Adrenal gland (tissue), 12 donors: ENCODE results near the gene PEX14. TPM values are rescaled to one million over a fixed set of nuclear protein-coding genes. Genes with fewer than 3 reads are reported as not detected.
"Not testable (repeated sequence)": the region's sequence is repeated elsewhere in the genome, so short reads cannot be mapped to it uniquely, and the experiment has no call there.

Experiments used
- DNase-seq, 7 donors: peaks; one replicate each; pipeline ENCODE4 v3.0.0-alpha.2; 2019 to 2020
- H3K27ac ChIP-seq, 5 donors: fragments of 200-600 bp; sonication (generic) in 4 of 5; 1 replicate in 3 of 5; 2 replicates in 2 of 5; pipeline versions ENCODE4 v1.5.1 to v1.8.0; 2016 to 2020; ENCODE audit warnings: mild to moderate bottlenecking in 1 of 5
- H3K27me3 ChIP-seq: fragments of 200-600 bp; 2 replicates; pipeline ENCODE4 v1.8.0; 2021
- H3K36me3 ChIP-seq, 2 donors: fragments of 200-600 bp; replicated peaks in 1 of 2; 1 replicate in 1 of 2; 2 replicates in 1 of 2; pipeline versions ENCODE4 v1.5.1 to v1.8.0; 2018 to 2022
- H3K4me1 ChIP-seq, 2 donors: fragments of 200-600 bp; replicated peaks in 1 of 2; 1 replicate in 1 of 2; 2 replicates in 1 of 2; pipeline versions ENCODE4 v1.5.1 to v1.8.0; 2018 to 2021
- H3K4me3 ChIP-seq, 4 donors: fragments of 200-600 bp; sonication (generic) in 3 of 4; one replicate each; pipeline ENCODE4 v1.5.1; 2016 to 2018
- H3K9me3 ChIP-seq, 3 donors: fragments of 200-600 bp; sonication (generic) in 1 of 3; replicated peaks in 1 of 3; 1 replicate in 2 of 3; 2 replicates in 1 of 3; pipeline versions ENCODE4 v1.5.1 to v1.8.0; 2016 to 2021
- POLR2A ChIP-seq, 2 donors: fragments of 450-650 bp; IDR thresholded peaks; one replicate each; pipeline ENCODE4 v1.6.1; 2017; ENCODE audit warnings: antibody characterized with exemption in 2 of 2, mild to moderate bottlenecking in 2 of 2, moderate library complexity in 1 of 2
- WGBS, 4 donors: extraction: QIAGEN DNeasy Blood & Tissue Kit in 2 of 4; methylation state at CpG; one replicate each; pipeline versions ENCODE4 v1.1.5 to v1.1.7; 2013 to 2017; 5-methylcytosine and 5-hydroxymethylcytosine counted together
- intact Hi-C, 2 donors: fragments of 100-400 bp; cut with DNase I; formaldehyde crosslinking; loops; one replicate each; pipeline versions ENCODE4 v1.14.1 to v1.15.0; 2022 to 2023
- polyA plus RNA-seq, 3 donors: library from polyadenylated mRNA; stranded (reverse); fragments of 200-250 nt in 2 of 3; fragments of 350-450 nt in 1 of 3; fragmentation: Illumina TruSeq in 1 of 3; extraction: RNeasy Lipid Tissue Mini Kit (QIAGEN cat#74804) in 1 of 3; gene quantifications; one replicate each; pipeline ENCODE4 v1.2.3, GENCODE V29; 2013 to 2014
- total RNA-seq, 9 donors: library from RNA; depleted of rRNA in 4 of 9; stranded (reverse); fragments of >200 nt in 4 of 9; fragments of 120-200 nt in 1 of 9; fragmentation: NEBNext Ultra II Directional in 1 of 9; extraction: Animal tissue kit (Norgen Biotek cat#: 25700) in 1 of 9; gene quantifications; one replicate each; pipeline versions ENCODE4 v1.1.0 to v1.2.4, GENCODE V29; 2013 to 2023
- TF ChIP-seq, protein P1 (sequence below), 6 experiments: fragments of 450-650 bp in 4 of 6; fragments of 200-600 bp in 2 of 6; sonication (generic) in 1 of 6; IDR thresholded peaks; 1 replicate in 5 of 6; 2 replicates in 1 of 6; pipeline versions ENCODE4 v1.5.1 to v1.8.0; 2016 to 2021; ENCODE audit warnings: antibody characterized with exemption in 6 of 6, mild to moderate bottlenecking in 2 of 6, moderate library complexity in 1 of 6
- donor health status: healthy with polysubstance abuse.
- donor health status: Bipolar disorder and iron deficiency.
- donor health status: DM: yes; HTN: yes; CAD: no.
- donor health status: DM: no; HTN: no; CAD: no.
- donor health status: DM: no; HTN: no; CAD: no.
- donor health status: DM: yes; HTN: yes; CAD: no.

The PEX14 gene
- total and polyA plus RNA-seq, 12 donors: 9.7 to 23.9 (median 18.1) TPM

DNA sequence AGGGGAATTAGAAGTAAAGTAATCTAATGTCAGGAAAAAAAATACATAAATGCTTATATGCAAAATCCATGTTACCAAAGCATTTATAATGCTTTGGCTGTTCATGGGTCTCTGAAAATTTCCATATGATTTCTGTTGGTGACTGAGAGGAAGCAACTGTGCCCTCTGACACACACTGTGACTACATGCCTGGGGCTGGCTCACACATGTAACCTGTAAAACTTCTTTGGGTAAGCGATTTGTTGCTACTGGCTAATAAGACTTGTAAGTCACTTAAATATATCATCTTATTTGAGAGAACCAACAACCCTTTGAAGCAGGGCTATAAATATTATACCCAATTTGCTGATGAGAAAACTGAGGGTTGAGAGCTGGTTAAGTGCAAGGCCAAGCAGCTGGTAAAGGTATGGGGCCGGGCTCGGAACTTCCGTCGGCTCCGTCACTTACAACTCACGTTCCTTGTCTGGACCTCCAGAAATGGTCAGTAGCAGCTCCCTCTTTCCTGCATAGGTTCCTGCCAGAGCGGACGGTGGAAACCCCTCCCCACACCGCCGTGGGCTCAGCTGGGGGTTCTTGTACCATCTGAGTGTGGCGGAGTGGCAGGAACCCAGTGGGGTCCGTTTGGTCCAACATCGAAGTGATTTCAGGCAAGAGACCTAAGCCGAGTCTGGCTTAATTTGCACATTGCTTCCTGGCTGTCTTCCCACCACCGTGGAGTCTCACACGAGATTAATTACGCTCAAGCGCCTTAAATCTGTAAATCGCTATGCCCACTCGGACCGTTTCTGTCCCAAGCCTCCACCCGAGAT, 3.1 kb upstream of the PEX14 start:
- Histone ChIP-seq H3K27me3 (no peaks in the 10 kb centered on the region), H3K4me1 (peaks cover 7 to 34% of the 10 kb centered on the region in 2 donors), H3K36me3 (peaks cover 0 to 25% of the 10 kb centered on the region in 2 donors), H3K9me3 (no peaks in the 10 kb centered on the region), H3K4me3 (peak overlapping the region; percentile 34 to 71 (median 58)), H3K27ac (peak overlapping the region in 3 of 5 donors; percentile 29 to 57 (median 55))
- no peak for TF ChIP-seq POLR2A (IDR thresholded peaks at IDR 0.05)
- TF ChIP-seq, protein P1, sequence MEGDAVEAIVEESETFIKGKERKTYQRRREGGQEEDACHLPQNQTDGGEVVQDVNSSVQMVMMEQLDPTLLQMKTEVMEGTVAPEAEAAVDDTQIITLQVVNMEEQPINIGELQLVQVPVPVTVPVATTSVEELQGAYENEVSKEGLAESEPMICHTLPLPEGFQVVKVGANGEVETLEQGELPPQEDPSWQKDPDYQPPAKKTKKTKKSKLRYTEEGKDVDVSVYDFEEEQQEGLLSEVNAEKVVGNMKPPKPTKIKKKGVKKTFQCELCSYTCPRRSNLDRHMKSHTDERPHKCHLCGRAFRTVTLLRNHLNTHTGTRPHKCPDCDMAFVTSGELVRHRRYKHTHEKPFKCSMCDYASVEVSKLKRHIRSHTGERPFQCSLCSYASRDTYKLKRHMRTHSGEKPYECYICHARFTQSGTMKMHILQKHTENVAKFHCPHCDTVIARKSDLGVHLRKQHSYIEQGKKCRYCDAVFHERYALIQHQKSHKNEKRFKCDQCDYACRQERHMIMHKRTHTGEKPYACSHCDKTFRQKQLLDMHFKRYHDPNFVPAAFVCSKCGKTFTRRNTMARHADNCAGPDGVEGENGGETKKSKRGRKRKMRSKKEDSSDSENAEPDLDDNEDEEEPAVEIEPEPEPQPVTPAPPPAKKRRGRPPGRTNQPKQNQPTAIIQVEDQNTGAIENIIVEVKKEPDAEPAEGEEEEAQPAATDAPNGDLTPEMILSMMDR (IDR thresholded peaks at IDR 0.05): no peak
- peak in 2 of 7 donors; percentile 41 to 44 for DNase-seq
- WGBS, 4 donors: 7 to 19% (median 11%) methylated on average over 22 to 23 of the region's 23 CpGs
- intact Hi-C loops: no loop called here

DNA sequence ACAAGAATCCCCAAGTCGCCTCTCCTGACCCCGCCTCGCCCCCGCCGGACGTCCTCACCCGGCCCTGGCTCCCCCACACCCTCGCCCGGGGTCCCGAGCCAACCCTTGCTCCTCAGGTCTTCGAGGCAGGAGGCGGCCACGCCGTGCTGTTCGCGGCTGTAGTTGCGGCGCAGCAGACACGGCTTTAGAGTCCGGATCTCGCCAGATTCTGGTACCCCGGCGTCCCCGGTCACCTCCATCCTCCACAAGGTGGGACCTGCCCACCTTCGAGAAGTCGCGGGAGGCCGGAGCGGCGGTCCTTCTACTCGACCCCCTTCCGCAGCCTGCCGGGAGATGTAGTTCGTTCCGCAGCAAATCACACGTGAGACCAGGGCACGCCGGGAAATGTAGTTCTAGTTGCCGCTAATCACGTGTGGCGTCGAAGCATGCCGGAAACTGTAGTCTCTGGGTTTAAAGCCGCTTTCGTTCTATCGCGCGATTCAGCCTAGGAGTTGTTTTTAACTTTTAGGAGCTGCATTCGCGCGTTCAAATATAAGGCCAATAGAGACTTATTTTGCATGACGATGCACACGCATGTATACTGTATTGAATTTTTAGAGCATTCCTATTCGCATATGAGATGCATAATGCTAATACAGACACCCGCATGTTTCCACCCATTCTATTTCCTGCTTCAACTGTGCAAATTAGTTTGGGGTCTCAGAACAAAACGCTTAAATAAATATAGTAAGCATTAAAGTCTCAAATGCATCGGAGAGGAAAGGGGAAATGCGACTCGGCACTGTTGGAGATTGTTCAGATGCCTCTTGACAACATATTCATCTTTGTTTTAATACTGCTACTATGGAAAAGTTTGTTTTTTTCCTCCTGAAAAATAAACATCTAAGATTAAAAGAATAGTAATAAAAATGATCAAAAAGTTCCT, 2.3 kb upstream of the PEX14 start, which contains the start of gene DFFA:
DFFA (minus strand) TSS at position 310 of the 925 bp plus-strand sequence; CDS start at position 239, 71 bp downstream.
- intact Hi-C loops: no loop called here
- WGBS, 4 donors: 1 to 4% (median 2%) methylated on average over 21 to 59 of the region's 59 CpGs
- H3K36me3 ChIP-seq: peaks cover 0 to 16% of the 10 kb centered on the region in 2 donors
- peak within 1 kb of the TSS; percentile 34 to 71 (median 58) for H3K4me3 ChIP-seq
- TF ChIP-seq POLR2A (IDR thresholded peaks at IDR 0.05): no peak
- TF ChIP-seq, protein P1 (IDR thresholded peaks at IDR 0.05): no peak
- peaks cover 7 to 36% of the 10 kb centered on the region in 2 donors for H3K4me1 ChIP-seq
- no peaks in the 10 kb centered on the region for H3K27me3 ChIP-seq
- no peaks in the 10 kb centered on the region for H3K9me3 ChIP-seq
- DNase-seq: peak; percentile 91 to 98 (median 95)
- H3K27ac ChIP-seq: peak within 1 kb of the TSS in 3 of 5 donors; percentile 29 to 57 (median 55)

DNA sequence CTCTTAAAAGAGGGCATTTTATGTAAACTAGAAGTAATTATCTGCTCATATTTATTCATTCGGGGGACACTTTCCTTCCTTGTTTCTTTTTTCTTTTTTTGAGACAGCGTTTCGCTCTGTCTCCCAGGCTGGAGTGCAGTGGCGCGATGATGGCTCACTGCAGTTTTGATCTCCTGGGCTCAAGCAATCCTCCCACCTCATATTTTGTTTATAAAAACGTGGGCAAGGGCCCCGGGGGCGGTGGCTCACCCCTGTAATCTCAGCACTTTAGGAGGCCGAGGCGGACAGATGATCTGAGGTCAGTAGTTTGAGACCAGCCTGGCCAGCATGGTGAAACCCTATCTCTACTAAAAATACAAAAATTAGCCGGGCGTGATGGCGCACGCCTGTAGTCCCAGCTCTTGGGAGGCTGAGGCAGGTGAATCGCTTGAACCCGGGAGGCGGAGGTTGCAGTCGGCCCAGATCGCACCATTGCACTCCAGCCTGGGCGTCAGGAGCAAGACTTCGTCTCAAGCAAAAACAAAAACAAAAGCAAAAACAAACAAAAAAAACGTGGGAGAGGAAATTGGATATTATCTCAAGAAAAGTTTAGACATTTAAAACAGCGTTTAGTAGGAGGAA, 1.5 kb upstream of the PEX14 start:
- intact Hi-C loops: no loop called here

DNA sequence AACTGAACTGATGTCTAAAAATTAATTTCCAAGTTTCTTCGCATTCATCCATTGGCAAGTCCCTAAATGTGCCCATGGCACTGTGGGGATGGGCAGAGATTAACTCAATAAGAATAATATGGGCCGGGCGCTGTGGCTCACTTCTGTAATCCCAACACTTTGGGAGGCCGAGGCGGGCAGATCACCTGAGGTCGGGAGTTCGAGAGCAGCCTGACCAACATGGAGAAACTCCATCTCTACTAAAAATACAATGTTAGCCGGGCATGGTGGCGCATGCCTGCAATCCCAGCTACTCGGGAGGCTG, 489 bp upstream of the PEX14 start:
- Histone ChIP-seq H3K27ac (peak overlapping the region in 2 of 5 donors; percentile 81 to 88), H3K4me3 (peak overlapping the region in 2 of 4 donors; percentile 74 to 82), H3K4me1 (peaks cover 7 to 36% of the 10 kb centered on the region in 2 donors)
- 84 to 90% (median 86%) methylated on average over 10 of the region's 10 CpGs for WGBS, 4 donors
- intact Hi-C loops, DNase-seq, H3K9me3 ChIP-seq, H3K36me3 ChIP-seq, H3K27me3 ChIP-seq: not testable (repeated sequence)

More for the DNA sequence above, 1.5 kb upstream of the PEX14 start:
- WGBS, 4 donors: 84 to 89% (median 87%) methylated on average over 21 to 23 of the region's 23 CpGs
- no peaks in the 10 kb centered on the region for H3K9me3 ChIP-seq
- H3K27ac ChIP-seq: peak overlapping the region in 1 of 5 donors; percentile 55
- peaks cover 7 to 36% of the 10 kb centered on the region in 2 donors for H3K4me1 ChIP-seq
- peak overlapping the region in 1 of 4 donors; percentile 65 for H3K4me3 ChIP-seq
- no peak for DNase-seq
- no peaks in the 10 kb centered on the region for H3K27me3 ChIP-seq
- TF ChIP-seq POLR2A (IDR thresholded peaks at IDR 0.05): no peak
- TF ChIP-seq, protein P1 (IDR thresholded peaks at IDR 0.05): no peak
- peaks cover 0 to 8% of the 10 kb centered on the region in 2 donors for H3K36me3 ChIP-seq
